Measurements from ENCODE around the gene IER5.

DNA sequence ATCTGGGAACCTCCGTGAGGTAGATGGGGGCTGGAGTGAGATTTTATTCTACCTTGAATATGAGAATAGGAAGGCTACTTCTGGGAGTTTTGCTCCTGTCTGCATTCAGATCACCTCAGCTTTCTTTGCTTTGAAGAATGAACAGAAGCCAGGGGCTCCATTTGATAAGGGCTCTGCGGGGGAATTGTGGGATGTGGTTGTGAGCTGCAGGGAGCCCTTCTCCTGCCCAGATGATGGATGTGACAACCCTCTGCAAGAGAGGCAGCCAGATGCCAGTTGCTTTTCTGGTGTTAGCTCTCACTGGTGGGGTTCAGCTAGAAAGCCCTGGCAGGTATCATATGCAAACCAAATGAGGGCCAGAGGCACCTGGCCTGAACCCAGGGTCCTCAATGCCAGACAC, 21.5 kb downstream of the IER5 start:
- TF ChIP-seq POLR2A (IDR thresholded peaks at IDR 0.05; ENCODE audit: low read length) (no peak), GATA1 (IDR thresholded peaks at IDR 0.05; ENCODE audit: low read depth, low read length) (no peak)
